Measurements from ENCODE around the gene DMXL1.
A peak's percentile ranks its signal among the peaks of the same experiment; 100 is the strongest.

The DMXL1 gene, protein sequence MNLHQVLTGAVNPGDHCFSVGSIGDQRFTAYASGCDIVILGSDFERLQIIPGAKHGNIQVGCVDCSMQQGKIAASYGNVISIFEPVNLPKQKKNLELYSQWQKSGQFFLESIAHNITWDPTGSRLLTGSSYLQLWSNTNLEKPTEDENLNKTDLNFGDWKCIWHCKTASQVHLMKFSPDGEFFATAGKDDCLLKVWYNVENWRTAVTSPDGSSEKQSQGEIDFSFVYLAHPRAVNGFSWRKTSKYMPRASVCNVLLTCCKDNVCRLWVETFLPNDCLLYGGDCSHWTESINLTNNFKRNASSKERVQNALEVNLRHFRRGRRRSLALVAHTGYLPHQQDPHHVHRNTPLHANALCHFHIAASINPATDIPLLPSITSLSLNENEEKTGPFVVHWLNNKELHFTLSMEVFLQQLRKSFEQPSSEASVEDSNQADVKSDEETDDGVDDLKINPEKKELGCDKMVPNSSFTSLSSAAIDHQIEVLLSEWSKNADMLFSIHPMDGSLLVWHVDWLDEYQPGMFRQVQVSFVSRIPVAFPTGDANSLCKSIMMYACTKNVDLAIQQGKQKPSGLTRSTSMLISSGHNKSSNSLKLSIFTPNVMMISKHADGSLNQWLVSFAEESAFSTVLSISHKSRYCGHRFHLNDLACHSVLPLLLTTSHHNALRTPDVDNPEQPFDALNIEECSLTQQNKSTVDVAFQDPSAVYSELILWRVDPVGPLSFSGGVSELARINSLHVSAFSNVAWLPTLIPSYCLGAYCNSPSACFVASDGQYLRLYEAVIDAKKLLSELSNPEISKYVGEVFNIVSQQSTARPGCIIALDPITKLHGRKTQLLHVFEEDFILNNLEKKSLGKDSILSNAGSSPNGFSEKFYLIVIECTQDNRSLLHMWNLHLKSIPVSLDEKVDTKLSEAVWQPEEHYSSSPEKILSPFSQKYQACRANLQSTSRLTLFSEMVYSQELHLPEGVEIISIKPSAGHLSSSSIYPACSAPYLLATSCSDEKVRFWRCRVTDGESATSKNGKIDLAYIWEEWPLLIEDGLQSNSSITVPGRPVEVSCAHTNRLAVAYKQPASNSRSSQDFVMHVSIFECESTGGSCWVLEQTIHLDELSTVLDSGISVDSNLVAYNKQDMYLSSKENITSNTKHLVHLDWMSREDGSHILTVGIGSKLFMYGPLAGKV (N-terminal part only)

DNA sequence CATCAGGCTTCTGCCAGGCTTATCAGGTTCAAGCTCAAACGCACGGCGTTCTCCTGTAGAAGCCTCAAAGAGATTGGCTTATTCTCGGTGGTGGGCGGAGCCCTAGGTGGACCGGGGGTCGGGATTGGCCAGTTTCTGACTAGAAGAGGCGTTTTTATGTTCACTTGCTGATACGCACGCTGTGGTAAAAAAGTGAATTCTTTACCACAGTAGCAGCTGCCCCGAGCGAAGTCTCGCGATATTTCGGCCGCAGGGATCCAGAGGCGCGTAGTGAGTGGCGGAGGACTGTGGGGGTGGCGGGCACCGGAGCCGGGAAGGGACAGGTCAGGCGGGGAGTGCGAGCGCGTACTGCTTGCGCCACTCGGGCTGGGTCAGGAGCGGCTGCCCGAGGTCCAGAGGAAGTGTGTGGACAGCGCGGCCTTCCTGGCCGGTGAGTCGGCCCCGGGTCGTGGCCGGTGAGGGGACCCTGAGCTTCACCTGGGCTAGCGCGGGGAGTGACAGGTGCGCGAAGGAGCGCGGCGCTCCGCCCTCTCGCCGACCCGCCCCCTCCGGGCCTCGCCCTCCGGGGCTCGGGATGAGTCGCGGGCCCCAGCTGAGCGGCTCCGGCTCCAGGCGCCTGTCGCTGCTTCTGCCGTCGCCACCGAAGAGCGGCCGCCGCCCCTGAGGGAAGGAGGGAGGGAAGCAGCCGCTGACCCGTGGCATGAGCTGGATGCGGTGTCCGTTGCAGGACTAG is at the start of gene DMXL1:
Gene DMXL1 (plus strand): TSS at position 260 of the 733 bp plus-strand sequence. CDS start 483 bp downstream, outside the sequence.
- DNase-seq: peak; percentile 93

DNA sequence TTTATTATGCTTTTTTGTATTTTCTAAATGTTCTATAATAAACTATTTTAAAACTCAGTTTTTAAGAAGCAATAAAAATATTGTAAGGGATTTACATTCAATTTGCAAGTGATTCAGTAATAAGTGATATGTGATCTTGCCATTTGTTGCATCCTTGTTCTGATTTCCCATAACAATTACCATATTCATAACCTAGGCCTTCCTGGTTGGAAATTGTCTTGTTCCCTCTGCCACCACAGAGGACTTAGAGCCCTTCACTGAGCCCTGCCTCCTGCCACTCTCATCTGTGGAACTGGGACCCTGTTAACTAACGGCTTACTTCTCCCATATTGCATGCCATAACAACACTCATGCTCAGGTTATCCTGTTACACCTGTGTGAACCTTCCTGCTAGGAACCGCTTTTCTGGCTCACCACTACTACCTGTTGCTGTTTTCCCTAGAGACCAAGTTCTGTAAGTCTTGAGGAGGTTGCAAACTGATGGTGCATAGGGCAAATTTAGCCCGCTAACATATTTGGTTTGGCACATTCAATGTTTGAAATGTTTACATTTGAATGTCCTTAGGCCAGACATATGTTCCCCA is 49.6 kb upstream of the DMXL1 start:
- DNase-seq: no peak

DNA sequence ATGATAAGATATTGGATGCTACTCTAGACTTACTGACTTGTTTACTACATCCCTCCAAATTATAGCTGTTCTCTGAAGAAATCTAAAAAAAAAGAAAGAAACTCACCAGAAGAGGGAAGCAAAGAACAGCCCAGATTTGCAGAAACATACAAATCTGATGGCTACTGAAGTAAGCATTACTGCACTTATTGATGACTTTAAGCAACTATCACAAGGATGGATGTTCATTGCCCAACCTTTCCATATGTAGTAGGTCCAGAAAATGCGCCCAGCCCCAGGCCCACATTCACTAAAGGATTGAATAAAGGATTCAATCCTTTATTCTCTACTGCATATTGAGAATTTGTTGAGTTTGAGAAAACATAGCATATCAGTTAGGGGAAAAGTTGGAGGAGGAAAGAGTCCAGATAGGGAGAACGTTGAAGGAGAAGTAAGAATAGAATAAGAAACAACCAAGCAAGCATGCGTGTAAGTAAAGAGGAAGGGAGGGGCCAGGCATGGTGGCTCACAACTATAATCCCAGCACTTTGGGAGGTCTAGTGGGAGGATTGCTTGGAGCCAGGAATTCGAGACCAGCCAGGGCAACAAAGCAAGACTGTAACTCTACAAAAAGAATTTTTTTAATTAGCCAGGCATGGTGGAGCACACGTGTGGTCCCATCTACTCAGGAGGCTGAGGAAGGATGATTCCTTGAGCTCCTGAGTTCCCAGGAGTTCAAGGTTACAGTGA is 48.7 kb upstream of the DMXL1 start:
- DNase-seq: no peak

DNA sequence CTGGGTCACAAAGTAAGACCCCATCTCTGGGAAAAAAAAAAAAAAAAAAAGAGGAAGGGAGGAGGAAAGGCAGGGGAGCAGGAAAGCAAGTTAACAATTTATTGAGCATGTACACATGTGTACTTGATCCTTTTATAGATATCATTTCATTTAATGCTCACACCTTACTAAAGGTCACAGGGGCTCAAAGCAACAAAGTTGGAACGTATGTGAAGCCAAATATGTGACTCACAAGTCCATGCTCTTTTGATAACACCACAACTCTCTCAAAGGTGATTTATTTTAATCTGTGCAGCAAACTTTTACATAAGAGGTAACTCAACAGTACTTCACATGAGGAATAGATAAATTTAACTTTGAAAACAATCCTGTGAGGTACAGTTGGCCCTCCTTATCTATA is 48.1 kb upstream of the DMXL1 start:
- DNase-seq: no peak

DNA sequence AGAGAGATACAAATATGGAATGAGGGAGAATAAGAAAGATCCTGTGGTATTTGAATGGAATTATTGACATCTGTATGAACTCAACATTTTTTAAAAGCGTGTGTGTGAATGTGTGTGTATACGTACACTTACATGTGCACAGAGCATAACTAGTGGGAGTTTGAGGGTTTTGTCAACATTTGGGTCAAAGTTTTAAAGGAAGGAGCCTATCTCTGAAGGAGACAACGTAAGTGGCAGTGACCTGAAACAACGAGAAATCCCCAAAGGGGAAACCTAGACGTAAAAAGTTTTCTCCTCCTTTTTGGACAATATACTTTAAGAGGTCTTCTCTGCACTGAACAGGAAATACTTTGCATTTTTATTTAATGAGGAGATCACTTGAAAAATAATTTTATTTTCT is 42.3 kb upstream of the DMXL1 start:
- no peak for DNase-seq

DNA sequence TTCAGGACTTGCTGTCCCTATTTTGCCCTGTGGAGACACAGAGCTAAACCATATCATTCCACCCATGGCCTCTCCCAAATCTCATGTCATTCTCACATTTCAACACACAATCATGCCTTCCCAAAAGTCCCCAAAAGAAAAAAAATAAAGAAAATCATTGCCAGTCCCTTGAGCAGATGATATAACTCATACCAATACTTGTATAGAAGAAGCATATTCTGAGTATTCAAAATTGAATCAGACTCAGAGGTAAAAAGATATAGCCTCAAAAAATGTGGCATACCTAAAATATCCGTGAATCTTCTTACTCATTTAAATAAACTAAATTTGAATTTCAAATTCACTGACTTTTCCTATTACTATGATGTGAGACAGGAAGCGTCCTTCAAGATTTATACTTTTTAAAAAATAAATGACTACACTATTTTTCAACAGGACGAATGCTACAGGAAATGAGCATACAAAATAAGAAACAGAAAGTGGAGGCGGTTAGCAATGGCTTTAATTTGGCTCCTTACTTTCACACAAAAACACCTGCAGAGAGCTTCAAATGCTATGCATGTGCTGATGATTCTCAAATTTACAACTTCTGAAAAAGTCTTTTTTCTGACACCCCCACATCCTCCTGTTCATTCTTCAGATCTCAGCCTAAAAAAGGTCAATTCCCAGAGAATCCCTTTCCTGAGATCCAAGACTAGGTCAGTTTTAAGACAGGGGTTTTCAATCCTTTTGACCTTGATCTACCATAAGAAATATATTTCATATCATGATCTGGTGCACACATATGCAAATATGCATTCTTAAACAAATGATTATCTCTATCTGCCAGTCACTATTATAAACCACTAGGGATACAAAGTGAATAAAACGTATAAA is 39.6 kb upstream of the DMXL1 start:
- DNase-seq: no peak

DNA sequence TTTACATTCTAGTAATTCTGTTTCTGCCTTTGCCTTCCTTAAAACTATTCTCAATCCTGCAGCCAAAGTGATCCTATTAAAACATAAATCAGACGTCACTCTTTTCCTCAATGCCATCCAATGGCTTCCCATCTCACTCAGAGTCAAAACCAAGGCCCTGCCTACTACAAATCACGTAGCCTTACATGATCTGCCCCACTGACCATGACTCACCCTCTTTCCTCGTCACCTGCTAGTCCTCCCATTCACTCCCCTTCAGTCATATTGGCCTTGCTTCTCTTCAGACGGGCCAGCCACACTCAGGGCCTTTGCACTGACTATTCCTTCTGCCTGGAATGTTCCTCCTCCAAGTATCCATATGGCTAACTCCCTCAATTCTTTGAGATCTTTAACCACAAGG is 39.0 kb upstream of the DMXL1 start:
- no peak for DNase-seq

DNA sequence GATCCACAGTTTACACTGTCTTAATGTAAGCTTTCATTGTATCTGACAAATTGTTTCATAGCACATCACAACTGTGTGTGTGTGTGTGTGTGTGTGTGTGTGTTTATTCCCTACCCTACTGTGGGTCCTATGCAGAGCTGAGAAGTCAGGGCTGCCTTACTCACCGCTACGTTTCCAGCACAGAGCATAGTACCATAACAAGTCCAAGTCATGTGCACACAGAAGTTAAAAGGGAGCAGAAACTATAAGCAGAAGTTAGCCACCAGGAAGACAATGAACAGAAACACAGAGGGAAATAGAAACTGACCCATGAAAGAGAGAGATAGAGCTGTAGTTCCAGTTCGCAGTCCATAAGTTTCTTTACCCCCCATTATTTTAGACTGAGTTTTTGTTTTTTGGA is 38.2 kb upstream of the DMXL1 start:
- DNase-seq: no peak

DNA sequence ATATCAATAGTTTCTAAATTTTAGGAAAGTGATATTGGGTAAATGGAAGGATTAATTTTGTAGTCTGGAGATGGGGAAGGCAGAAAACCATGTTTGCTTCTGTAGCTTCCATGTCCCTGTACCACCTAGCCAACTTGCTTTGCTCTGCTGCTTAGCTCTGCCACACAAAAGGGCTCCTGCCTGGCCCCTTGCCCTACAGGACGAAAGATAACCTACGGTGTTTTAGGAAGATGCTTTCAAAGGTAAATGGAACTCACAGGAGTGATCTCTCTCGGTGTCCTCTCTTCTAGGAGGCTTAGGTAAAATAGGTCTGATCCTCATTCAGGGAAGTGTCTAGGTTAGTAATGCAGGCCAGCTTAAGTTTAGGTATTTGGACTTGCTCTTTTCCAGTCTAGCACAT is 37.8 kb upstream of the DMXL1 start:
- DNase-seq: no peak

DNA sequence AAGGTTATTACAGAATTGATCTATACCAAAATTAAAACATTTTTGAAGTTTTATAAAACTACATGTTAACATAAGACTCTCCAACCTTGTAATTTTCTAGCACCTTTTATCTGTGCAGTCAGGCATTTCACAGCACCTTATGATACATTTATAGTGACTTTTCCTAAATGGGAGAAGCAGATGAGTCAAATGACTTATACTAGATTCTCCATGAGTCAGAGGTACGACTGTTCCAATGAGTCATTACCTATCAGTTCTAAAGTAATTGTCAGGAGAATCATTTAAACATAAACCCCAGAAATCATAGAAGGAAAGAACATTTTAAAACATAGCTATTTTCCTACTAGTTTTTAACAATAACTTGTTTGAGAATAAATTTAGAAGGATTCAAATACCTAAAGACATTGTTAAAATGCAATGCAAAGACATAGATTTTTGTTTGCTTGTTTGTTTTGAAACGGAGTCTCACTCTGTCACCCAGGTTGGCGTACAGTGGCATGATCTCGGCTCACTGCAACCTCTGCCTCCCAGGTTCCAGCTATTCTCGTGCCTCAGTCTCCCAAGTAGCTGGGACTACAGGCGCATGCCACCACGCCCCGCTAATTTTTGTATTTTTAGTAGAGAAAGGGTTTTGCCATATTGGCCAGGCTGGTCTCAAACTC is 34.7 kb upstream of the DMXL1 start:
- no peak for DNase-seq

DNA sequence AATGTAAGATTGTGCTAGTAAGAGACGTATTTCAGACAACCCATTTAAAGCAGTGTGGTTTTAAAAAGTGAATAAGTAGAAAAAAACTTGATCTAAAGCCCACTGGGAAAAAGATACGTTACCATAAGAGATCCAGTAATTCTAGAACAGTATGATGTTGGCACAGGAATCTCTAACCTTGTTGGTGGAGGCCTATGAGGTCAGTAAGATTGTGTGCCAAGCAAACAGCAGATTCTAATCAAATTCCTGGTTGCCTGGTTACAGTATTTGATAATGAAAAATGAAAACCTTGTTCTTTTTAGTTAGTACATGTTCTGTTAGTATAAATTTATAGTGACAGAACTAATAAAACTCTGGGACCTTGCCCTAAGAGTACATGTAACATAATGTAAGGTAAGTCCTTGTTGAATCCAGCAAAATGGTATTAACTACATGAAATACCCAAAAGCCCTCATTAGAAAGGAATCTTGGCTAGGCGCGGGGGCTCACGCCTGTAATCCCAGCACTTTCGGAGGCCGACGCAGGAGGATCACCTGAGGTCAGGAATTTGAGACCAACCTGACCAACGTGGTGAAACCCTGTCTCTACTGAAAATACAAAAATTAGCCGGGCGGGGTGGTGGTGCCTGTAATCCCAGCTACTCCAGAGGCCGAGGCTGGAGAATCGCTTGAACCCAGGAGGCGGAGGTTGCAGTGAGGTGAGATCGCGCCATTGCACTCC is 33.2 kb upstream of the DMXL1 start:
- no peak for DNase-seq

DNA sequence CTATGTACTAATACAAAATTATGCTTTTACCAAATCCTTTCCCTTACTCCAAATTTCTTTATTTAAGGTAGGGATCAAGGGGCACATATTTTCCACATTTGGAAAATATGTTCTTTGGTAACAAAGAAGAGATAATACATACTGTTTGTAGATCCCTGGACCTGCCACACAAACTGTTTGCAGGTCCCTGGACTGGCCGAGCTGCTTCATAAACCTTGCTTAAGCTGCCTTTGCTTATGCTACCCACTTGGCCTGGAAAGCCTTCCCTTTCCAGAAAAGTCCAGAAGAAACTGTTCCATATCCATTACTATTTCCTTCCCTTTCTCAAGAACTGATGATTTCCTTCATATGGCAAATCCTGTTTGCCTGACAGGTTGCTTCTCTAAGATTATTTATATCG is 22.6 kb upstream of the DMXL1 start:
- no peak for DNase-seq

DNA sequence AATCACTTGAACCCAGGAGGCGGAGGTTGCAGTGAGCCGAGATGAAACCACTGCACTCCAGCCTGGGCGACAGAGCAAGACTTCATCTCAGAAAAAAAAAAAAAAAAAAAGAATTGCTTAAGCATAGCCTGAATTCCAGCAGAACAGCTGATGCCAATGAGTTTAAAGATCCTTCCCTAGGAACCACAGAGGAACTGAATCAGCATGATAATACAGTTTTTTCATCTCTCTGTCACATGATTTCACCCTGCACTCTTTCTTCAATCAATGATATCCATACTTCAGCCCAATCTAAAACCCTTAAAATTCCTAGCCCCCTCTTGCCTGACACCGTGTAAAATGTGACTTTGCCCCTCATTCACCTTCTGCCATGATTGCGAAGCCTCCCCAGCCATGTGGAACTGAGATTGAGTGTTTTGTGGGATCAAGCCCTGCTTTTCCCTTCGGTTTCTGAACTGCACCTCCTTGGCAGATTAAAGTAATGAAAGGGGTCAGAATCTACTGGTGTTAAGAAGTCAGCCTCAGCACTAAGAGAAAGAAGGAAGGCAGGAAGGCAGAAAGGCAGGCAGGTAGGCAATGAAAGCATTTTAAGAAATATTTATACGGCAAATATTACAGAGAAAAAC is 20.9 kb upstream of the DMXL1 start:
- no peak for DNase-seq

DNA sequence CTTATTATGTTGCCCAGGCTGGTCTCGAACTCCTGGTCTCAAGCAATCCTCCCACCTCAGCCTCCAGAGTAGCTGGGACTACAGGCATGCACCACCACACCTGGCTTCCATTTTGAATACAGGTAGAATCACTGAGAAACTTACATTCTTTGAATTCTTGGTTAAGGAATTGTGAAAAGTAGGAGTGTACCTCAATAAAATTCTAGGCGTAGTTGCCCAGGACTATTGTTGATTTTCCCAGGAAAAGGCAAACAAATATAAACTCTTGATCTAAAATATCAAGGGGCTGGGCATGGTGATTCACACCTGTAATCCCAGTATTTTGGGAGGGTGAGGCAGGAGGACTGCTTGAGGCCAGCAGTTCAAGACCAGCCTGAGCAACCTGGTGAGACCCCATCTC is 16.8 kb upstream of the DMXL1 start:
- DNase-seq: no peak

DNA sequence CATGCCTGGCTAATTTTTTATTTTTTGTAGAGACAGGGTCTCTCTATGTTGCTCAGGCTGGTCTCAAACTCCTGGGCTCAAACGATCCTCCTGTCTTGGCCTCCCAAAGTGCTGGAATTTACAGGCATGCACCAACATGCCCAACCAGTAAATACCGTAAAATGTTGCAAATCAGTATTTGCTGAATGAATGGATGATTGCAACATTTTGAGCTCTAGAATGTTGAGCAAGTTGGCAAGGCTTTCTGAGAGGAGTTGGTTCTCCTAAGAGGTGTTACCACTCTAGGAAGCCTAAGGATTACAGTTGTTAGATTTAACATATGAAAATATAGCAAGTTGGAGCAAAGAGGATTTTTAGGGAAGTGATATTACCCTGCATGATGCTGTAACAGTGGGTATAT is 15.6 kb upstream of the DMXL1 start:
- no peak for DNase-seq

DNA sequence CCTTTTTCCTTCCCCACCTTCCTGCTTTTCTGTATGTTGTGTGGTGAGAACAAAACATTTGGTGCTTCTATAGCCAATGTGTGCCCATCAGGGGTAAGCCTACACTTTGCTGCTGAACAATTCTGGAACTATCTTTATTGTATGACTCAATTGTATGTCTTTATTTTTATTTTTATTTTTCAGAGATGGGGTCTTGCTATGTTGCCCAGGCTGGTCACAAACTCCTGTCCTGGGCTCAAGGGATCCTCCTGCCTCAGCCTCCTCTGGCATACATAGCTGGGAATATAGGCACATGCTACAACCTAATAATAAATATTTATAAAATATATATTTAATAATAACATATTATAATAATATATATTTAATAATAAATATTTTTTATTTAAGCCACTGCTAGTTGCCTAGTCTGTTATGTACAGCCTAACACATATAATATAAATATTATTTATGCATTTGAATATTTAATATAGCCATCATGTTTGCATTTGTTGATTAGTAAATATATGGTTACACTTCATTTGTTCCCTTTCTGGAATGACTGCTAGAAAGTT is 11.8 kb upstream of the DMXL1 start:
- no peak for DNase-seq

DNA sequence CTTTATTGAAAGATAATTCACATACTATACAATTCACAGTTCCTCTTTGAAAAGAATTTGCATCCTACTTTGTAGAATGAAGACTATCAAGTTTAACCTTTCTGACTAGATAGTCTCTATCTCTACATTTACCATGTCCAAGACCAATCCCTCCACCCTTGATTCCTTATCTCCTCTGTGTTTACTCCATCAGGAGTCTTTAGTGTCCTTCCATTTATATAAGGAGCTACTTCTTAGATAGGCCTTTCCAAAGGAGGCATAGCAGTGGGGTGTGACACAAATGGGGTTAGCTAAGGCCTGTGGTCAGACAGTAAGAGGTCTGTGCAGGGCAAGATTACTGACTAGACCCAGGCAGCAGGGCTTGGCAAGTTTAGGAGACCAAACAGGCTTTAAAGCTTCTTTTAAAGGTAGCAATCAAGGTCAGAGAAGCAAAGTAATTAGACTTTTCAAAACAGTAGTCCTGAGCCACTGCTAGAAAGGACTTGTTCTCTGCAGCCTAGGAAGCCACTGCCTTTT is 11.1 kb upstream of the DMXL1 start:
- DNase-seq: no peak

All from GF-D8 (cell line).